HepG2 (cell line): ENCODE results near the gene PSMB9. TPM values are rescaled to one million over a fixed set of nuclear protein-coding genes. Genes with fewer than 3 reads are reported as not detected.

Experiments
- HNRNPK ChIP-seq: fragments of 200-400 bp; formaldehyde crosslinking; IDR thresholded peaks from 2 replicates; pipeline ENCODE4 v1.6.1; 2018; ENCODE audit warnings: low read length, low read depth, moderate library complexity, mild to moderate bottlenecking; ENCODE audit not compliant: poor library complexity, severe bottlenecking
- MBNL3 ChIP-seq: fragments of 250-450 bp; sonication (Bioruptor Pico); conservative IDR thresholded peaks from 2 replicates; pipeline ENCODE4 v1.8.0; 2022; ENCODE audit warnings: mild to moderate bottlenecking, inconsistent platforms
- NFKBIZ ChIP-seq: IDR thresholded peaks from 2 replicates; pipeline ENCODE4 v1.6.1; 2018; ENCODE audit warnings: missing genetic modification reagents, missing compliant biosample characterization
- PAX8 ChIP-seq: sonication (generic); formaldehyde crosslinking; IDR thresholded peaks from 2 replicates; pipeline ENCODE4 v1.8.0; 2022; ENCODE audit warnings: mild to moderate bottlenecking, missing genetic modification reagents, borderline replicate concordance
- ZBTB7B ChIP-seq: sonication (generic); formaldehyde crosslinking; IDR thresholded peaks from 2 replicates; pipeline ENCODE4 v1.4.0; 2020; ENCODE audit warnings: missing genetic modification reagents
- ZEB1 ChIP-seq: IDR thresholded peaks from 2 replicates; pipeline ENCODE4 v1.6.1; 2012; ENCODE audit warnings: mild to moderate bottlenecking, low read depth, inconsistent platforms; ENCODE audit not compliant: insufficient replicate concordance
- ZNF33B ChIP-seq: sonication (generic); formaldehyde crosslinking; IDR thresholded peaks from 2 replicates; pipeline ENCODE4 v1.5.1; 2020; ENCODE audit warnings: mild to moderate bottlenecking, missing genetic modification reagents
- ZNF563 ChIP-seq: sonication (generic); formaldehyde crosslinking; IDR thresholded peaks from 2 replicates; pipeline ENCODE4 v1.8.0; 2022; ENCODE audit warnings: mild to moderate bottlenecking, moderate library complexity, missing genetic modification reagents
- ZNF792 ChIP-seq: IDR thresholded peaks from 2 replicates; pipeline ENCODE4 v1.6.1; 2016
- polyA plus RNA-seq, 8 experiments: library from polyadenylated mRNA; depleted of rRNA in 3 of 8; stranded (reverse) in 7 of 8; unstranded in 1 of 8; fragments of >200 nt; fragmentation: Illumina TruSeq in 4 of 8; extraction: Trizol in 4 of 8; gene quantifications; 2 replicates each; pipeline versions ENCODE4 v1.2.1 to v1.2.3, GENCODE V29; 2011 to 2016; ENCODE audit warnings: low read depth in 4 of 8, missing spikeins in 1 of 8, mixed read lengths in 1 of 8; ENCODE audit not compliant: insufficient read depth in 1 of 8
- total RNA-seq, 5 experiments: library from RNA; depleted of rRNA; stranded (reverse); fragments of >200 nt; fragmentation: Illumina TruSeq; extraction: Trizol; gene quantifications; 2 replicates each; pipeline ENCODE4 v1.2.3, GENCODE V29; 2016; ENCODE audit warnings: low read depth in 1 of 5
- TF ChIP-seq, protein P1 (sequence below), 2 experiments: sonication (generic) in 1 of 2; formaldehyde crosslinking in 1 of 2; IDR thresholded peaks; 2 replicates each; pipeline versions ENCODE4 v1.4.0 to v1.6.1; 2016 to 2020; ENCODE audit warnings: borderline replicate concordance in 1 of 2, low read depth in 1 of 2, mild to moderate bottlenecking in 1 of 2, missing genetic modification reagents in 1 of 2
- TF ChIP-seq, protein P2 (sequence below): IDR thresholded peaks from 2 replicates; pipeline ENCODE4 v1.6.1; 2012; ENCODE audit warnings: low read depth, low read length, improper control_type of control experiment
- TF ChIP-seq, protein P3 (sequence below), 2 experiments: fragments of 450-650 bp in 1 of 2; sonication (generic) in 1 of 2; formaldehyde crosslinking in 1 of 2; IDR thresholded peaks; 2 replicates each; pipeline versions ENCODE4 v1.6.1 to v1.8.0; 2016 to 2022; ENCODE audit warnings: antibody characterized with exemption in 1 of 2, mild to moderate bottlenecking in 1 of 2, missing genetic modification reagents in 1 of 2

PSMB9 gene
- total and polyA plus RNA-seq, 2 of the 13 experiments (the other 11 are each of a cell fraction or from before 2014, with no cell fraction given) = 15.6 to 16.0 TPM

DNA sequence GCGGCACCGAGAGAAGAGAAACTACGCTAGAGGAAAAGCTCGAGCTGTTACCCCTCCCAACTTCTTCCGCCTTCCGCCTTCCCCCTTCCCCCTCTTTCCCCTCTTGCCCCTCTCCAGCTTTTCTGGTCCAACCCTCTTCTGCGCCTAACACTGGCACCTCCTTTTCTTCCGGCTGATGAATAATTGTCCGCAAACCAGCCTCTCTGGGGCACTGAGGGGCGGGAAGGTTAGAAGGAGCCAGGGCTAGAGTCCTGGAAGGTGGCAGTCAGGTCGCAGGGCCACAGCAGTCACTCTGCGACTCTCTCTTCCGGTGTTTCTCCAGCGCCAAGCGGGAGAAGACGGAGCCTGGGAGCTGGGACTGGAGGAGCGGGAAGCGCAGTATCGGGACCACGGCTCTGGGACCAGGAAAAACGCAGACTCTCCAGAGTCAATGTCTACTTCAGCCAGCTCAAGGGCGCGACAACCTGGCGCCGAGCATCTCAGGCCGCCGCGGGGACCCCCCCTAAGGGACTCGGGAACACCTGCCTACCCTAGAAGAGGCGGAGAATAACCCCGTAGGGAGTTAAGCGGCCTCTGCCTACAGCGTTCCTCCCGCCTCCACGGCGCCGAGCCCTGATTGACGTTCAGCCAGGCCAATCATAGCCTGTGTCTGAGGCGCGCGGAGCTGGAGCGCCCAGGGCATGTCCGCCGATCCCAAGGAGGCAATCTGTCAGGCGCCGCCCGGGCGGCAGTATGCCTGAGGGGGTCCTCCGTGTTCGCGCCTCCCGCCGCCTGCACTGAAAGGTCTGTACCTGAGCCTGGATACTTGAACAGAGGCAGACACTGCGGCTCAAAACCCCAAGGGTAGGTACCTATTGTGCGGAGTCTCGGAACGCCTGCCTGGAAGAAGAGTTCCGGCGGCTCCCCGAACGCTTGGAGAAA is 40.4 kb downstream of the PSMB9 start (continued):
- TF ChIP-seq, protein P1, sequence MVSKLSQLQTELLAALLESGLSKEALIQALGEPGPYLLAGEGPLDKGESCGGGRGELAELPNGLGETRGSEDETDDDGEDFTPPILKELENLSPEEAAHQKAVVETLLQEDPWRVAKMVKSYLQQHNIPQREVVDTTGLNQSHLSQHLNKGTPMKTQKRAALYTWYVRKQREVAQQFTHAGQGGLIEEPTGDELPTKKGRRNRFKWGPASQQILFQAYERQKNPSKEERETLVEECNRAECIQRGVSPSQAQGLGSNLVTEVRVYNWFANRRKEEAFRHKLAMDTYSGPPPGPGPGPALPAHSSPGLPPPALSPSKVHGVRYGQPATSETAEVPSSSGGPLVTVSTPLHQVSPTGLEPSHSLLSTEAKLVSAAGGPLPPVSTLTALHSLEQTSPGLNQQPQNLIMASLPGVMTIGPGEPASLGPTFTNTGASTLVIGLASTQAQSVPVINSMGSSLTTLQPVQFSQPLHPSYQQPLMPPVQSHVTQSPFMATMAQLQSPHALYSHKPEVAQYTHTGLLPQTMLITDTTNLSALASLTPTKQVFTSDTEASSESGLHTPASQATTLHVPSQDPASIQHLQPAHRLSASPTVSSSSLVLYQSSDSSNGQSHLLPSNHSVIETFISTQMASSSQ (IDR thresholded peaks at IDR 0.05; ENCODE audit: low read depth) = no peak
- TF ChIP-seq, protein P1 (CRISPR knock-in tag; IDR thresholded peaks at IDR 0.05; ENCODE audit: borderline replicate concordance) = no peak
- TF ChIP-seq ZEB1 = peak; percentile 52
- TF ChIP-seq MBNL3 (CRISPR knock-in tag) = no peak
- TF ChIP-seq, protein P2, sequence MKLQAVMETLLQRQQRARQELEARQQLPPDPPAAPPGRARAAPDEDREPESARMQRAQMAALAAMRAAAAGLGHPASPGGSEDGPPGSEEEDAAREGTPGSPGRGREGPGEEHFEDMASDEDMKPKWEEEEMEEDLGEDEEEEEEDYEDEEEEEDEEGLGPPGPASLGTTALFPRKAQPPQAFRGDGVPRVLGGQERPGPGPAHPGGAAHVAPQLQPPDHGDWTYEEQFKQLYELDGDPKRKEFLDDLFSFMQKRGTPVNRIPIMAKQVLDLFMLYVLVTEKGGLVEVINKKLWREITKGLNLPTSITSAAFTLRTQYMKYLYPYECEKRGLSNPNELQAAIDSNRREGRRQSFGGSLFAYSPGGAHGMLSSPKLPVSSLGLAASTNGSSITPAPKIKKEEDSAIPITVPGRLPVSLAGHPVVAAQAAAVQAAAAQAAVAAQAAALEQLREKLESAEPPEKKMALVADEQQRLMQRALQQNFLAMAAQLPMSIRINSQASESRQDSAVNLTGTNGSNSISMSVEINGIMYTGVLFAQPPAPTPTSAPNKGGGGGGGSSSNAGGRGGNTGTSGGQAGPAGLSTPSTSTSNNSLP = no peak
- TF ChIP-seq, protein P3, sequence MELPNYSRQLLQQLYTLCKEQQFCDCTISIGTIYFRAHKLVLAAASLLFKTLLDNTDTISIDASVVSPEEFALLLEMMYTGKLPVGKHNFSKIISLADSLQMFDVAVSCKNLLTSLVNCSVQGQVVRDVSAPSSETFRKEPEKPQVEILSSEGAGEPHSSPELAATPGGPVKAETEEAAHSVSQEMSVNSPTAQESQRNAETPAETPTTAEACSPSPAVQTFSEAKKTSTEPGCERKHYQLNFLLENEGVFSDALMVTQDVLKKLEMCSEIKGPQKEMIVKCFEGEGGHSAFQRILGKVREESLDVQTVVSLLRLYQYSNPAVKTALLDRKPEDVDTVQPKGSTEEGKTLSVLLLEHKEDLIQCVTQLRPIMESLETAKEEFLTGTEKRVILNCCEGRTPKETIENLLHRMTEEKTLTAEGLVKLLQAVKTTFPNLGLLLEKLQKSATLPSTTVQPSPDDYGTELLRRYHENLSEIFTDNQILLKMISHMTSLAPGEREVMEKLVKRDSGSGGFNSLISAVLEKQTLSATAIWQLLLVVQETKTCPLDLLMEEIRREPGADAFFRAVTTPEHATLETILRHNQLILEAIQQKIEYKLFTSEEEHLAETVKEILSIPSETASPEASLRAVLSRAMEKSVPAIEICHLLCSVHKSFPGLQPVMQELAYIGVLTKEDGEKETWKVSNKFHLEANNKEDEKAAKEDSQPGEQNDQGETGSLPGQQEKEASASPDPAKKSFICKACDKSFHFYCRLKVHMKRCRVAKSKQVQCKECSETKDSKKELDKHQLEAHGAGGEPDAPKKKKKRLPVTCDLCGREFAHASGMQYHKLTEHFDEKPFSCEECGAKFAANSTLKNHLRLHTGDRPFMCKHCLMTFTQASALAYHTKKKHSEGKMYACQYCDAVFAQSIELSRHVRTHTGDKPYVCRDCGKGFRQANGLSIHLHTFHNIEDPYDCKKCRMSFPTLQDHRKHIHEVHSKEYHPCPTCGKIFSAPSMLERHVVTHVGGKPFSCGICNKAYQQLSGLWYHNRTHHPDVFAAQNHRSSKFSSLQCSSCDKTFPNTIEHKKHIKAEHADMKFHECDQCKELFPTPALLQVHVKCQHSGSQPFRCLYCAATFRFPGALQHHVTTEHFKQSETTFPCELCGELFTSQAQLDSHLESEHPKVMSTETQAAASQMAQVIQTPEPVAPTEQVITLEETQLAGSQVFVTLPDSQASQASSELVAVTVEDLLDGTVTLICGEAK (IDR thresholded peaks at IDR 0.05) = no peak
- TF ChIP-seq, protein P3 (CRISPR knock-in tag; IDR thresholded peaks at IDR 0.05) = peak; percentile 71
- TF ChIP-seq ZNF33B (CRISPR knock-in tag) = peak; percentile 96
- peak; percentile 34; the same call in 1 of the 2 replicates for TF ChIP-seq NFKBIZ (CRISPR knock-in tag)
- peak; percentile 70; the same call in 1 of the 2 replicates for TF ChIP-seq ZNF563
- TF ChIP-seq ZNF792 (CRISPR knock-in tag) = 0 out of 2 replicates have a peak, but pooled peaks have one; percentile 41
- no peak for TF ChIP-seq HNRNPK
- TF ChIP-seq ZBTB7B = no peak; the same call in 1 of the 2 replicates
- TF ChIP-seq PAX8 (CRISPR knock-in tag) = peak; percentile 48; the same call in 1 of the 2 replicates
